Kidney (tissue), 14 donors: Measurements from ENCODE around the gene THAP11. TPM values are rescaled to one million over a fixed set of nuclear protein-coding genes. Genes with fewer than 3 reads are reported as not detected.

ENCODE experiments used
- DNase-seq, 5 donors: peaks; one replicate each; pipeline ENCODE4 v3.0.0-alpha.2; 2013 to 2020
- FAIRE-seq: peaks from 2 replicates; lab custom pipeline; 2012; peaks lifted over from hg19 to GRCh38; lab: Jason Lieb, UNC
- H3K27ac ChIP-seq, 2 donors: one replicate each; pipeline ENCODE4 v1.7.0; 2013; ENCODE audit warnings: low read depth in 2 of 2, low read length in 2 of 2, inconsistent platforms in 1 of 2
- H3K27me3 ChIP-seq: one replicate; pipeline ENCODE4 v1.7.1; 2013; ENCODE audit warnings: low read length, inconsistent platforms; ENCODE audit not compliant: control insufficient read depth, insufficient read depth
- H3K36me3 ChIP-seq, 3 donors: one replicate each; pipeline versions ENCODE4 v1.7.0 to v1.7.1; 2013; ENCODE audit warnings: low read length in 3 of 3, control low read depth in 1 of 3, inconsistent platforms in 1 of 3; ENCODE audit not compliant: insufficient read depth in 3 of 3, control insufficient read depth in 2 of 3
- H3K4me1 ChIP-seq, 3 donors: one replicate each; pipeline versions ENCODE4 v1.7.0 to v1.7.1; 2013; ENCODE audit warnings: low read length in 3 of 3, inconsistent platforms in 1 of 3, low read depth in 1 of 3; ENCODE audit not compliant: control insufficient read depth in 2 of 3, insufficient read depth in 2 of 3
- H3K4me3 ChIP-seq, 3 donors: one replicate each; pipeline versions ENCODE4 v1.7.0 to v1.8.1; 2013; ENCODE audit warnings: low read length in 3 of 3, control low read depth in 1 of 3, inconsistent platforms in 1 of 3
- H3K9ac ChIP-seq, 3 donors: one replicate each; pipeline versions ENCODE4 v1.7.0 to v1.7.1; 2013; ENCODE audit warnings: low read length in 3 of 3, control low read depth in 1 of 3, inconsistent platforms in 1 of 3
- H3K9me3 ChIP-seq, 3 donors: one replicate each; pipeline versions ENCODE4 v1.7.0 to v1.7.1; 2013; ENCODE audit warnings: low read length in 3 of 3, control low read depth in 1 of 3, inconsistent platforms in 1 of 3; ENCODE audit not compliant: control insufficient read depth in 2 of 3, insufficient read depth in 1 of 3
- CTCF ChIP-seq: IDR thresholded peaks from 3 replicates; pipeline ENCODE4 v1.5.1; 2012; ENCODE audit warnings: mild to moderate bottlenecking, moderate library complexity, borderline replicate concordance; ENCODE audit not compliant: insufficient read depth; ENCODE audit errors: extremely low read depth
- intact Hi-C: fragments of 100-400 bp; cut with DNase I; formaldehyde crosslinking; loops from one replicate; pipeline ENCODE4 v1.11.1; 2022
- polyA plus RNA-seq: library from polyadenylated mRNA; stranded (reverse); fragments of 350-450 nt; fragmentation: Illumina TruSeq; extraction: RNeasy Lipid Tissue Mini Kit (QIAGEN cat#74804); gene quantifications from one replicate; pipeline ENCODE4 v1.2.3, GENCODE V29; 2014; ENCODE audit warnings: low read depth, low replicate concordance; ENCODE audit not compliant: insufficient read depth
- total RNA-seq: library from RNA; stranded (reverse); fragmentation: NEBNext Ultra II Directional; extraction: Animal tissue kit (Norgen Biotek cat#: 25700); gene quantifications from one replicate; pipeline ENCODE4 v1.2.1, GENCODE V29; 2021
- donor health status: control.
- donor health status: control.
- donor health status: control.
- donor health status: control.
- donor health status: control.
- donor health status: DM: yes; HTN: yes; CAD: no.
- donor health status: Normal renal cell carcinoma (clear cell type).

The THAP11 gene
- total and polyA plus RNA-seq, 2 donors from 2014 or later: 21.4 to 27.0 TPM

- Histone ChIP-seq H3K27ac (peak overlapping the region; percentile 98 to 100), H3K9ac (peak overlapping the region; percentile 66 to 95 (median 94)), H3K27me3 (no peaks in the 10 kb centered on the region), H3K36me3 (no peaks in the 10 kb centered on the region), H3K9me3 (no peaks in the 10 kb centered on the region), H3K4me3 (peak overlapping the region in 2 of 3 donors; percentile 64 to 96), H3K4me1 (peaks cover 14 to 31% (median 31%) of the 10 kb centered on the region in 3 donors)
- intact Hi-C loops: no loop called here
- DNase-seq (no peak), FAIRE-seq (no peak)
- TF ChIP-seq CTCF: no peak
These were observed 813 bp upstream of the THAP11 start for GRCh38 chr16:67841198-67841815.

GRCh38 chr16:67842509-67843342 lies 606 bp downstream of the THAP11 start:
- FAIRE-seq: no peak

GRCh38 chr16:67843343-67843765 lies 1.2 kb downstream of the THAP11 start:
- H3K27ac ChIP-seq: peak overlapping the region in 1 of 2 donors; percentile 100
- H3K36me3 ChIP-seq: no peaks in the 10 kb centered on the region
- peak overlapping the region; percentile 53 to 68 (median 66) for H3K9ac ChIP-seq
- DNase-seq: peak in 1 of 5 donors; percentile 37
- H3K27me3 ChIP-seq: no peaks in the 10 kb centered on the region
- H3K9me3 ChIP-seq: no peaks in the 10 kb centered on the region
- peak overlapping the region; percentile 76 to 87 (median 77) for H3K4me3 ChIP-seq
- intact Hi-C loops: no loop called here
- FAIRE-seq: no peak
- peaks cover 14 to 40% (median 38%) of the 10 kb centered on the region in 3 donors for H3K4me1 ChIP-seq
- TF ChIP-seq CTCF: no peak

More at GRCh38 chr16:67842509-67843342, 606 bp downstream of the THAP11 start:
- intact Hi-C loops: no loop called here
- Histone ChIP-seq H3K4me1 (peaks cover 14 to 35% (median 33%) of the 10 kb centered on the region in 3 donors), H3K36me3 (no peaks in the 10 kb centered on the region), H3K9ac (peak overlapping the region; percentile 53 to 68 (median 66)), H3K27ac (peak overlapping the region; percentile 98 to 100), H3K9me3 (no peaks in the 10 kb centered on the region), H3K4me3 (peak overlapping the region; percentile 76 to 87 (median 77)), H3K27me3 (no peaks in the 10 kb centered on the region)
- DNase-seq: peak; percentile 67 to 88 (median 73)
- TF ChIP-seq CTCF: peak; percentile 6
